A204.1 (cell line): Measurements from ENCODE around the gene WWOX.
"Not testable (repeated sequence)": the region's sequence is repeated elsewhere in the genome, so short reads cannot be mapped to it uniquely, and the experiment has no call there.

Experiments
- FAIRE-seq: peaks from 2 replicates; lab custom pipeline; 2012; peaks lifted over from hg19 to GRCh38; lab: Jason Lieb, UNC

WWOX gene

DNA sequence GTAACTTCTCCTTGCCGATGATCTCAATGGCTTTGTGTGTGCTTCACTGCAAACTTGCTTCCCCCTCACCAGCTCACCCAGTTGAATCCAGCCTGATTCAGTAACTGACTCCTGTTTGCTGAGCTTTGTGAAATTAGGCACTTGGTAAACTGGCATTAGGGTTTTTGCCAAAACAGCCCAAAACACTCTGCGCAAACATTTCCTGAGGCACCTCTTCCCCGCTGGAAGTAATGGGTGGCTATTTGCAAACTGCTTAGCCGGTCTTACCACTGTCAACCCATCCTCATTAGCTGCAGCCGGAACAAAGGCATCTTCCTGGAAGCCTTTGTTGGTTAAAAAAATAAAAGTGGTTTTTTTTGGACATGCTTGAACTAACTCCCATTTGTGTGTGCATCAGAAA lies 1147.9 kb downstream of the WWOX start:
- no peak for FAIRE-seq

DNA sequence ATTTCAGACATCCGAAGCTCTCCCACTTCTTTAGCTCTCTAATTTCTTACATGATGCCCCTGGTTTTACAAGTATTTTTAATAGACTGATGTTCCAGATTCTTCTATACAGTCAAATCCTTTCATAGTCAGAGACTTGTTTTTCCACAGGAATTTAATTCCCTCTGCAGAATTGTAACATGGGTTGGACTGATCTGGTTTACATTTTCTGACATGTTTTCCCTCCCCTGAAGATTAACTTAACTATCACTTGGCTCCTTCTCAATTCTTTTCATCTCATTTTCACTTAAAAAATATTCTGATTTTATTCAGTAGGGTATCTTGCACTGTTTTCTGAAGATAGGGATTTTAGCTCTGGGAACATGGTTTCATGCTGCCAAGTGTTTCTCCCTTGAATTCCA lies 1148.9 kb downstream of the WWOX start:
- FAIRE-seq, result no peak

DNA sequence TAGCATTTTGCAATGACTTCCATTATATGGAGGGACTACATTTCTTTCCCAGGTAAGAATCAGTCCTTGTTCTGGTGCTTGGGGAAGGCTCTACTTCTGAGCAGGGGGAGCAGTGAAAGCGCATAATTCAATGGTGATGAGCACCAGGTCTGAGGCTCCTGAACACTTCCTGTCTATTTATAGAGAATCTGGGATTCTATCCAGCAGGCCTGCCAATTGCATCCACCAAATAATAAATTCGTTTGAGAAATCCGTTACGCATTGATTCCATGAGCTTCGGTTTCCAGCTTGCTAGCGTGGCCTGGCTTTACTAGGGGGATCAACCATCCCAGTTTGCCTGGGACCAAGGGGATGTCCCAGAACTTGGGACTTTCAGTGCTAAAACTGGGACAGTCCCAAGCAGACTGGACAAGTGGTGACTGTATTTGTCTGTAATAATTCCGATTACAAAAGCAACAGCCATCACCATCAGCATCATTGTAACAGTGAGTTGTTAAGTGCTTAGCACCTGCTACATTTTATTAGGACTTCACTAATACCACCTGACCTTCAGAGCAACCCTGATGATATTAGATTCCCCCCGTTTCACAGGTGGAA lies 1151.1 kb downstream of the WWOX start:
- no peak for FAIRE-seq

DNA sequence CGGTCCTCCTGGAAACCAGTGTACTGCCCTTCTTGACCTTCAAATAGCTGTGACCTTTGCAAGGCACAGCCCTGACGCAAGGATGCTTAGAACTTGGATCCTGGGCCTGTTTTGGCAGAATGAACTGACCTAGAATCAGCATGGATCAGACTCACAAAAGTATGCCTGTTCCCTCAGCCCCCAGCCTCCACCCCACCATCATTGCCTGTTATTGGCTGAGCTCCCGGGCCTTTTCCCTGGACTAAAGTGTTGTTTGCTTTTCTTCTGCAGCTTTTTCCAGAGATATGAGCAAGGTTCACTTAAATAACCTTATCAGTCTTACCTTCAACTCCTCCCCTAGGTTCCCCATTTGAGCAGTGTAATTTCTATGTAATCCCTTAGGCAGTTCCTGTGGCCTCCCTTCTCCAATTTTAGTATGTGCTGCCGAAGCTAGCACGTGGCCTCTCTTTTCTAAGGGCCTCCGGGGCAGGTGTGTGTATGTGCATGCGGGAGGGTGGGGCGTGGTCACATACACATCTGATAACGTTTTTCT lies 1153.7 kb downstream of the WWOX start:
- FAIRE-seq, result no peak

- FAIRE-seq, result no peak
Measured at GRCh38 chr16:79257953-79258490, 1158.6 kb downstream of the WWOX start.

GRCh38 chr16:79260890-79261289 lies 1161.4 kb downstream of the WWOX start:
- not testable (repeated sequence) for FAIRE-seq

DNA sequence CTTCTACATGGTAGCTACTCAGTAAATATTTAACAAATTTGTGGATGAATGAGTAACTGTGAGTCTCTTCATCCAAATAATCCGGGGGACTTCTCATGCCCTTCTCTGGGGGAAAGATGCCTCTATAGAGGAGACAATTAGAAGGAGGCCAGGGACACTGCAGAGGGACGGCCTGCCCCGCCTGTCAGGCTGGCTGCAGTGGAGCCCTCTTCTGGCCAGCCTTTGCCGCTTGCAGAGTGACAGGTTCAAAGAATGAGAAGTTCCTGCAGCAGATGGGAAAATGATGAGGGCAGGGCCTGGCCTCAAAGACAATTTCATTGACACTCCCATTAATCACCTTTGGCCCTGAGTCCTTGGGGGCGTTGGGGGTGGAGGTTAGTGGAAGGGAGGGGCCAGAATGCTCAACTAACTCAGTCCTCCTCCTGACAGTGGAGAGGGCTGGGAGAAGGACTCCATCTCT lies 1162.1 kb downstream of the WWOX start:
- no peak for FAIRE-seq

DNA sequence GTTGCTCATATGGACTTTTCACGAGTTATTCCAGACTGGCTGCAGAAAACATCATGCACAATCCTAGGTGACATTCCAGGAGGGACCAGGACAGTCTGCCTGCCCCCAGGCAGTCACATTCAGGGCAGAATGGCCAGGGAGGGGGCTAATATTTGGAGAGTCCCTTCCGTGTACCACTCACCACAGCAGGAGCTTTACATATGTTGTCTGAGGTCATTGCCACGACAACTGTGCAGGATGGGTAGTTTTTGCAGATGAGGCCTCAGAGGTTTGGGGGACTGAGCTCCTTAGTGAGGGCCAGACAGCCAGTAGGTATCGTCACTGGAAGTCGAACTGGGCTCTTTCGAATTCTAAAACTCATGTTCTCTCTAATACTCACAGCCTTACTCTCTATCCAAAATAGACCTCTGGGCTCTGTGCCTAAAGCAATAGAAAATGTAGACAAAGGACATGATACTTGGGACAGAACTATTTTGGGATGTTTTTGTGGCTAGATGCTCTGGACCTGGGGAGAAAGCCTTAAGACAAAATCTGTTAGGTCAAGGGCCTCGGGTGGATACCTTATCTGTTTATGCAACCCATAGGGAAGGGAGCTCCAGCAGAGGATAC lies 1162.6 kb downstream of the WWOX start:
- FAIRE-seq, result no peak
